ENCODE measurements around the gene INTS11. TPM values are rescaled to one million over a fixed set of nuclear protein-coding genes. Genes with fewer than 3 reads are reported as not detected.

INTS11 gene
- total and polyA plus RNA-seq, 4 donors, result 39.8 to 206 (median 114) TPM

- Histone ChIP-seq H3K4me3 (ENCODE audit: low read depth, low read length) (no peak overlapping the region), H3K27me3 (ENCODE audit: control insufficient read depth, insufficient read depth, low read length) (no peaks in the 10 kb centered on the region), H3K9me3 (ENCODE audit: control insufficient read depth, insufficient read depth, low read length) (no peaks in the 10 kb centered on the region), H3K4me1 (ENCODE audit: control insufficient read depth, insufficient read depth, low read length) (peaks cover 19% of the 10 kb centered on the region), H3K36me3 (ENCODE audit: control insufficient read depth, insufficient read depth, low read length) (peaks cover 59% of the 10 kb centered on the region), H3K27ac (ENCODE audit: low read depth, low read length) (no peak overlapping the region)
- DNase-seq (ENCODE audit: low read depth in 4 of 6, low spot score in 6 of 6), result peak in 1 of 6 donors; percentile 31
- whole genome bisulfite sequencing (ENCODE audit: insufficient coverage), result 38% methylated on average over 8 of the region's 15 CpGs
Measured at GRCh38 chr1:1290238-1290731, 34.2 kb downstream of the INTS11 start.

DNA sequence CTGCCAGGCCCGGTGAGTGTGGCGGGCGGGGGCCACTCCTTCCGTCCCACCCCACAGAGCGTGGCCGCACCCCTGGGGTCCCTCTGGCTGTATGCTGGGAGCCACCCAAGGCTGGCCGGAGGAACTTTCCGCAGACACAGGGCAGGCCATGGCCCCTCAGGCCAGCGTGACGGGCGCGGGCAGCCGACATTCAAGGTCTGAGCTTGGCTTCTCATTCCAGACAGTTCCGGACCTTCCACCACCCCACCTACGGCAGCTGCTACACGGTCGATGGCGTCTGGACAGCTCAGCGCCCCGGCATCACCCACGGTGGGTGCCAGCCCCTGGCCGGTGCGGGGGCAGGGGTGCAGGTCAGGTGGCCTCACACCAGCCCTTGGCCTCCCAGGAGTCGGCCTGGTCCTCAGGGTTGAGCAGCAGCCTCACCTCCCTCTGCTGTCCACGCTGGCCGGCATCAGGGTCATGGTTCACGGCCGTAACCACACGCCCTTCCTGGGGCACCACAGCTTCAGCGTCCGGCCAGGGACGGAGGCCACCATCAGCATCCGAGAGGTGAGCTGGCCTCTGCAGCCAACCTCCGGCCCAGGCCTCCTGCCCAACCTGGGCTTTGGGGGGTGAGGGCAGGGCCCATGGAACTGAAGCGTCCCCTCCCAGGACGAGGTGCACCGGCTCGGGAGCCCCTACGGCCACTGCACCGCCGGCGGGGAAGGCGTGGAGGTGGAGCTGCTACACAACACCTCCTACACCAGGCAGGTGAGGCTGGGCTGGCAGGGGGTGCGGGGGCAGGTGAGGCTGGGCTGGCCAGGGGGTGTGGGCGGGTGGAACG is 37.0 kb downstream of the INTS11 start:
- Histone ChIP-seq H3K4me3 (ENCODE audit: low read depth, low read length) (no peak overlapping the region), H3K27ac (ENCODE audit: low read depth, low read length) (no peak overlapping the region), H3K9me3 (ENCODE audit: control insufficient read depth, insufficient read depth, low read length) (no peaks in the 10 kb centered on the region)

GRCh38 chr1:1286313-1287261 is 37.9 kb downstream of the INTS11 start:
- no peak for DNase-seq (ENCODE audit: low read depth in 4 of 6, low spot score in 6 of 6)
- H3K9me3 ChIP-seq (ENCODE audit: control insufficient read depth, insufficient read depth, low read length), result no peaks in the 10 kb centered on the region
- peaks cover 29% of the 10 kb centered on the region for H3K36me3 ChIP-seq (ENCODE audit: control insufficient read depth, insufficient read depth, low read length)
- H3K4me1 ChIP-seq (ENCODE audit: control insufficient read depth, insufficient read depth, low read length), result peaks cover 19% of the 10 kb centered on the region
- WGBS (ENCODE audit: insufficient coverage), result 70% methylated on average over 47 of the region's 50 CpGs
- no peaks in the 10 kb centered on the region for H3K27me3 ChIP-seq (ENCODE audit: control insufficient read depth, insufficient read depth, low read length)
- no peak overlapping the region for H3K27ac ChIP-seq (ENCODE audit: low read depth, low read length)
- no peak overlapping the region for H3K4me3 ChIP-seq (ENCODE audit: low read depth, low read length)

More for the DNA sequence above, 37.0 kb downstream of the INTS11 start:
- H3K36me3 ChIP-seq (ENCODE audit: control insufficient read depth, insufficient read depth, low read length), result peaks cover 31% of the 10 kb centered on the region
- DNase-seq (ENCODE audit: low read depth in 4 of 6, low spot score in 6 of 6), result no peak
- peaks cover 23% of the 10 kb centered on the region for H3K4me1 ChIP-seq (ENCODE audit: control insufficient read depth, insufficient read depth, low read length)
- WGBS (ENCODE audit: insufficient coverage), result 91% methylated on average over 34 of the region's 46 CpGs
- H3K27me3 ChIP-seq (ENCODE audit: control insufficient read depth, insufficient read depth, low read length), result no peaks in the 10 kb centered on the region

GRCh38 chr1:1285611-1286311 is 38.7 kb downstream of the INTS11 start:
- 73% methylated on average over 37 of the region's 37 CpGs for WGBS (ENCODE audit: insufficient coverage)
- Histone ChIP-seq H3K4me3 (ENCODE audit: low read depth, low read length) (no peak overlapping the region), H3K27ac (ENCODE audit: low read depth, low read length) (no peak overlapping the region), H3K36me3 (ENCODE audit: control insufficient read depth, insufficient read depth, low read length) (peaks cover 29% of the 10 kb centered on the region), H3K27me3 (ENCODE audit: control insufficient read depth, insufficient read depth, low read length) (no peaks in the 10 kb centered on the region), H3K9me3 (ENCODE audit: control insufficient read depth, insufficient read depth, low read length) (no peaks in the 10 kb centered on the region), H3K4me1 (ENCODE audit: control insufficient read depth, insufficient read depth, low read length) (peaks cover 11% of the 10 kb centered on the region)
- DNase-seq (ENCODE audit: low read depth in 4 of 6, low spot score in 6 of 6), result no peak

DNA sequence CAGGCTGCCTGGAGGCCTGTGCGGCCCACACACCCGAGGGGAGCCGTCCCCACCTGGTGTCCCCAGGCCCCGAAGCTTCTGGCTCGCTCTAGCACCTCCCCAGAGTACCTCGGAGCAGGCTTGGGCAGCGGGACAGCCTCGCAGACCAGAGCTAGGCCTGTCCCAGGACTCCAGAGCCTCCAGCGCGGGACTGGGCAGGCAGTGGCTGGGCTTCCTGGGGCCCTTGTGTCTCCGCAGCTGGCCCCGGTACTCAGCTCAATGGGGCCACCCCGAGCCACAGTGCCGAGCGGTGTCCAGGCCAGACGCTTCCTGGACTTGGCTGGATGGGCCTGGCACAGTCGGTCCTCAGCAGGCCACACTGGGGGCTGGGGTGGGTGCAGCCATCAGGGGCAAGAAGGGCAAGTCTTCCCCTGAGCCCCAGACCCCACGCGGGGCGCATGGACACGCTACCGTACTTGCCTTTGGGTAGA is 39.3 kb downstream of the INTS11 start:
- DNase-seq (ENCODE audit: low read depth in 4 of 6, low spot score in 6 of 6), result no peak
- no peaks in the 10 kb centered on the region for H3K9me3 ChIP-seq (ENCODE audit: control insufficient read depth, insufficient read depth, low read length)
- no peak overlapping the region for H3K27ac ChIP-seq (ENCODE audit: low read depth, low read length)
- 85% methylated on average over 22 of the region's 22 CpGs for WGBS (ENCODE audit: insufficient coverage)
- no peak overlapping the region for H3K4me3 ChIP-seq (ENCODE audit: low read depth, low read length)
- peaks cover 26% of the 10 kb centered on the region for H3K36me3 ChIP-seq (ENCODE audit: control insufficient read depth, insufficient read depth, low read length)
- H3K4me1 ChIP-seq (ENCODE audit: control insufficient read depth, insufficient read depth, low read length), result peaks cover 7% of the 10 kb centered on the region
- H3K27me3 ChIP-seq (ENCODE audit: control insufficient read depth, insufficient read depth, low read length), result no peaks in the 10 kb centered on the region

- whole genome bisulfite sequencing (ENCODE audit: insufficient coverage), result 85% methylated on average over 28 of the region's 32 CpGs
- Histone ChIP-seq H3K27ac (ENCODE audit: low read depth, low read length) (no peak overlapping the region), H3K9me3 (ENCODE audit: control insufficient read depth, insufficient read depth, low read length) (no peaks in the 10 kb centered on the region), H3K4me1 (ENCODE audit: control insufficient read depth, insufficient read depth, low read length) (peaks cover 7% of the 10 kb centered on the region), H3K36me3 (ENCODE audit: control insufficient read depth, insufficient read depth, low read length) (peaks cover 28% of the 10 kb centered on the region), H3K4me3 (ENCODE audit: low read depth, low read length) (no peak overlapping the region), H3K27me3 (ENCODE audit: control insufficient read depth, insufficient read depth, low read length) (no peaks in the 10 kb centered on the region)
- DNase-seq (ENCODE audit: low read depth in 4 of 6, low spot score in 6 of 6), result no peak
Measured at GRCh38 chr1:1284221-1285101, 40.0 kb downstream of the INTS11 start.

DNA sequence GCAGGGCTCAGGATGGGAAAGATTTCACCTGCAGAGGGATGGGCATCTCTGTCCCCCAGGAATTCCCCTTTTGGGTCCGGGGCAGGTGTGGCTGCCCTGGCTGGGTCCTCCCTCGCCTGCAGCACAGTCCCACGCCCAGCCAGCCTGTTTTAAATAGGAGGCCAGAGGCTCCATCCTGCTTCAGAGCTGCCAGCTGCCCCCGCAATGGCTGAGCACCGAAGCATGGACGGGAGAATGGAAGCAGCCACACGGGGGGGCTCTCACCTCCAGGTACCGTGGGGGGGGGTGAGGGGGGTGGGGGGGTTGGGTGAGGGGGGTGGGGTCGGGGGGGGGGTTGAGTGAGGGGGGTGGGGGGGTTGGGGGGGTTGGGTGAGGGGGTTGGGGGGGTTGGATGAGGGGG is 40.6 kb downstream of the INTS11 start:
- 22% methylated on average over 3 of the region's 9 CpGs for WGBS (ENCODE audit: insufficient coverage)
- no peak for DNase-seq (ENCODE audit: low read depth in 4 of 6, low spot score in 6 of 6)

DNA sequence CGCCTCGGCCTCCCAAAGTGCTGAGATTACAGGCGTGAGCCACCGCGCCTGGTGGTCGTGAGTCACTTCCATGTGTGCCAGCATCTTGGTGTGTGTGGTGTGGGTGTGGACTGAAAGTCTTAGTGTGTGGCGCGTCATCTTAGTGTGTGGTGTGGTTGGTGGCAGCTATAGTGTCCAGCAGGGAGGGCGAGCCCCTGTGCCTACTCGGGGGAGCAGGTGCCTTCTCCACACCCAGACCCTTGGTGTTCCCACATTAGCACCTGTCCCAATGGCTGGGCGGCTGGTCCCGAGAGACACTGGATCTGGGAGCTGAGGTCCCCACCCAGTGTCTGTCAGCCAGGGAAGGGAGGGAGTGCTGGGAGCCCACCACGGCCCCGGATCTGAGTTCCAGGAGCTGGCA is 41.5 kb downstream of the INTS11 start:
- 89% methylated on average over 11 of the region's 14 CpGs for WGBS (ENCODE audit: insufficient coverage)
- DNase-seq (ENCODE audit: low read depth in 4 of 6, low spot score in 6 of 6), result no peak
- H3K9me3 ChIP-seq (ENCODE audit: control insufficient read depth, insufficient read depth, low read length), result no peaks in the 10 kb centered on the region
- H3K27ac ChIP-seq (ENCODE audit: low read depth, low read length), result no peak overlapping the region
- H3K36me3 ChIP-seq (ENCODE audit: control insufficient read depth, insufficient read depth, low read length), result peaks cover 31% of the 10 kb centered on the region
- peaks cover 7% of the 10 kb centered on the region for H3K4me1 ChIP-seq (ENCODE audit: control insufficient read depth, insufficient read depth, low read length)
- H3K4me3 ChIP-seq (ENCODE audit: low read depth, low read length), result no peak overlapping the region
- H3K27me3 ChIP-seq (ENCODE audit: control insufficient read depth, insufficient read depth, low read length), result no peaks in the 10 kb centered on the region

More for the DNA sequence above, 40.6 kb downstream of the INTS11 start:
- Histone ChIP-seq H3K4me1 (ENCODE audit: control insufficient read depth, insufficient read depth, low read length) (peaks cover 7% of the 10 kb centered on the region), H3K27ac (ENCODE audit: low read depth, low read length) (no peak overlapping the region), H3K36me3 (ENCODE audit: control insufficient read depth, insufficient read depth, low read length) (peaks cover 31% of the 10 kb centered on the region), H3K4me3 (ENCODE audit: low read depth, low read length) (no peak overlapping the region), H3K27me3 (ENCODE audit: control insufficient read depth, insufficient read depth, low read length) (no peaks in the 10 kb centered on the region), H3K9me3 (ENCODE audit: control insufficient read depth, insufficient read depth, low read length) (no peaks in the 10 kb centered on the region)

Data from spinal cord (tissue), 10 donors.